Measurements from ENCODE around the gene CTNNA3.

CTNNA3 gene

GRCh38 chr10:66698069-66698468 lies 997.9 kb downstream of the CTNNA3 start:
- Histone ChIP-seq H3K27me3 (ENCODE audit: low read length) (no peaks in the 10 kb centered on the region), H3F3A (ENCODE audit: insufficient read depth) (no peaks in the 10 kb centered on the region), H3K4me3 (ENCODE audit: insufficient read depth, low read length, poor library complexity, severe bottlenecking) (no peak overlapping the region), H3K9me2 (replicated peaks; ENCODE audit: insufficient read depth, low read length) (no peaks in the 10 kb centered on the region), H3K9me3 (ENCODE audit: insufficient read depth, low read length) (no peaks in the 10 kb centered on the region), H3K79me2 (ENCODE audit: insufficient read depth, low read length) (no peaks in the 10 kb centered on the region), H3K4me2 (ENCODE audit: low read depth, low read length, poor library complexity, severe bottlenecking) (no peak overlapping the region), H3K27ac (ENCODE audit: low read depth, low read length) (no peak overlapping the region), H2AFZ (ENCODE audit: low read depth, low read length, severe bottlenecking) (no peak overlapping the region), H4K20me1 (ENCODE audit: low read depth, low read length) (no peaks in the 10 kb centered on the region), H3K36me3 (ENCODE audit: low read length) (no peaks in the 10 kb centered on the region), H3K9ac (ENCODE audit: low read length) (no peak overlapping the region)
- TF ChIP-seq EZH2phosphoT487 (conservative IDR thresholded peaks at IDR 0.05; ENCODE audit: low read length) (no peak), CTCF (IDR thresholded peaks at IDR 0.05; ENCODE audit: insufficient read depth, low read length, poor library complexity, severe bottlenecking) (no peak)

GRCh38 chr10:66695046-66695445 lies 1000.9 kb downstream of the CTNNA3 start:
- TF ChIP-seq CTCF (IDR thresholded peaks at IDR 0.05; ENCODE audit: insufficient read depth, low read length, poor library complexity, severe bottlenecking) = no peak
- TF ChIP-seq EZH2phosphoT487 (conservative IDR thresholded peaks at IDR 0.05; ENCODE audit: low read length) = no peak
- no peak overlapping the region for H3K4me2 ChIP-seq (ENCODE audit: low read depth, low read length, poor library complexity, severe bottlenecking)
- no peak overlapping the region for H3K9ac ChIP-seq (ENCODE audit: low read length)
- H3K4me3 ChIP-seq (ENCODE audit: insufficient read depth, low read length, poor library complexity, severe bottlenecking) = no peak overlapping the region
- no peaks in the 10 kb centered on the region for H3K79me2 ChIP-seq (ENCODE audit: insufficient read depth, low read length)
- no peaks in the 10 kb centered on the region for H4K20me1 ChIP-seq (ENCODE audit: low read depth, low read length)
- no peaks in the 10 kb centered on the region for H3K9me3 ChIP-seq (ENCODE audit: insufficient read depth, low read length)
- H3K27me3 ChIP-seq (ENCODE audit: low read length) = no peaks in the 10 kb centered on the region
- H3K27ac ChIP-seq (ENCODE audit: low read depth, low read length) = no peak overlapping the region
- no peaks in the 10 kb centered on the region for H3K36me3 ChIP-seq (ENCODE audit: low read length)
- no peaks in the 10 kb centered on the region for H3K9me2 ChIP-seq (replicated peaks; ENCODE audit: insufficient read depth, low read length)
- no peaks in the 10 kb centered on the region for H3F3A ChIP-seq (ENCODE audit: insufficient read depth)
- no peak overlapping the region for H2AFZ ChIP-seq (ENCODE audit: low read depth, low read length, severe bottlenecking)

GRCh38 chr10:66684581-66684980 lies 1011.4 kb downstream of the CTNNA3 start:
- no peak overlapping the region for H3K4me3 ChIP-seq (ENCODE audit: insufficient read depth, low read length, poor library complexity, severe bottlenecking)
- no peak overlapping the region for H3K9ac ChIP-seq (ENCODE audit: low read length)
- no peaks in the 10 kb centered on the region for H3K27me3 ChIP-seq (ENCODE audit: low read length)
- no peak overlapping the region for H2AFZ ChIP-seq (ENCODE audit: low read depth, low read length, severe bottlenecking)
- no peaks in the 10 kb centered on the region for H3F3A ChIP-seq (ENCODE audit: insufficient read depth)
- no peak overlapping the region for H3K27ac ChIP-seq (ENCODE audit: low read depth, low read length)
- H3K9me3 ChIP-seq (ENCODE audit: insufficient read depth, low read length) = no peaks in the 10 kb centered on the region
- TF ChIP-seq CTCF (IDR thresholded peaks at IDR 0.05; ENCODE audit: insufficient read depth, low read length, poor library complexity, severe bottlenecking) (no peak), EZH2phosphoT487 (conservative IDR thresholded peaks at IDR 0.05; ENCODE audit: low read length) (no peak)
- no peaks in the 10 kb centered on the region for H3K36me3 ChIP-seq (ENCODE audit: low read length)
- no peak overlapping the region for H3K4me2 ChIP-seq (ENCODE audit: low read depth, low read length, poor library complexity, severe bottlenecking)
- no peaks in the 10 kb centered on the region for H3K9me2 ChIP-seq (replicated peaks; ENCODE audit: insufficient read depth, low read length)
- H3K79me2 ChIP-seq (ENCODE audit: insufficient read depth, low read length) = no peaks in the 10 kb centered on the region
- no peaks in the 10 kb centered on the region for H4K20me1 ChIP-seq (ENCODE audit: low read depth, low read length)
